GM23338 (cell line): ENCODE measurements around the gene MRGPRF. TPM values are rescaled to one million over a fixed set of nuclear protein-coding genes. Genes with fewer than 3 reads are reported as not detected.

Experiments used
- ATAC-seq: fragments of 200-7000 bp; cut with Tn5 transposase; 3 replicates; pipeline ENCODE4 v1.9.1; 2020
- DNase-seq: peaks from one replicate; pipeline ENCODE4 v3.0.0-alpha.2; 2015; ENCODE audit warnings: low spot score
- H2AFZ ChIP-seq: fragments of 200-600 bp; sonication (generic); 2 replicates; pipeline ENCODE4 v1.8.0; 2016; ENCODE audit warnings: antibody characterized with exemption, mild to moderate bottlenecking, moderate library complexity
- H3F3A ChIP-seq: fragments of 200-600 bp; sonication (generic); replicated peaks from 2 replicates; pipeline ENCODE4 v1.8.0; 2017; ENCODE audit warnings: antibody characterized with exemption, mixed run types, low read depth
- H3K27ac ChIP-seq: fragments of 200-600 bp; sonication (generic); 2 replicates; pipeline ENCODE4 v1.6.1; 2016; ENCODE audit warnings: low read depth
- H3K27me3 ChIP-seq: fragments of 200-600 bp; sonication (generic); 2 replicates; pipeline ENCODE4 v1.8.0; 2016; ENCODE audit warnings: mild to moderate bottlenecking, mixed run types, moderate library complexity; ENCODE audit not compliant: insufficient read depth
- H3K36me3 ChIP-seq: fragments of 200-600 bp; sonication (generic); 2 replicates; pipeline ENCODE4 v1.8.0; 2016; ENCODE audit warnings: mild to moderate bottlenecking; ENCODE audit not compliant: insufficient read depth
- H3K4me1 ChIP-seq: fragments of 200-600 bp; sonication (generic); 2 replicates; pipeline ENCODE4 v1.8.0; 2016; ENCODE audit warnings: mild to moderate bottlenecking, moderate library complexity; ENCODE audit not compliant: insufficient read depth
- H3K4me2 ChIP-seq: fragments of 200-600 bp; sonication (generic); 2 replicates; pipeline ENCODE4 v1.7.1; 2017; ENCODE audit warnings: mixed run types
- H3K4me3 ChIP-seq: fragments of 200-600 bp; sonication (generic); 2 replicates; pipeline ENCODE4 v1.6.1; 2016; ENCODE audit warnings: mixed run types
- H3K79me2 ChIP-seq: fragments of 200-600 bp; sonication (generic); replicated peaks from 2 replicates; pipeline ENCODE4 v1.8.0; 2017; ENCODE audit warnings: mild to moderate bottlenecking; ENCODE audit not compliant: insufficient read depth
- H3K9me2 ChIP-seq: fragments of 200-600 bp; sonication (generic); 2 replicates; pipeline ENCODE4 v1.8.0; 2017; ENCODE audit not compliant: insufficient read depth
- H4K20me1 ChIP-seq: fragments of 200-600 bp; sonication (generic); replicated peaks from 2 replicates; pipeline ENCODE4 v1.8.0; 2017; ENCODE audit warnings: mild to moderate bottlenecking; ENCODE audit not compliant: insufficient read depth
- H3K27ac Mint-ChIP-seq: 2 replicates; pipeline ENCODE4 v1.8.0; 2020; ENCODE audit warnings: inconsistent platforms, mild to moderate bottlenecking, moderate library complexity, mixed read lengths
- H3K27me3 Mint-ChIP-seq: 3 replicates; pipeline ENCODE4 v1.8.0; 2022; ENCODE audit warnings: low read depth, mild to moderate bottlenecking, moderate library complexity, mixed read lengths, inconsistent platforms; ENCODE audit not compliant: insufficient read depth, poor library complexity
- H3K36me3 Mint-ChIP-seq: 3 replicates; pipeline ENCODE4 v1.8.0; 2021; ENCODE audit warnings: low read depth, mild to moderate bottlenecking, inconsistent platforms, moderate library complexity, mixed read lengths
- H3K4me1 Mint-ChIP-seq: 3 replicates; pipeline ENCODE4 v1.8.0; 2020; ENCODE audit warnings: mild to moderate bottlenecking, inconsistent platforms, mixed read lengths
- H3K4me3 Mint-ChIP-seq: 3 replicates; pipeline ENCODE4 v1.8.0; 2021; ENCODE audit warnings: moderate library complexity, mild to moderate bottlenecking, inconsistent platforms, mixed read lengths
- H3K9me3 Mint-ChIP-seq: 3 replicates; pipeline ENCODE4 v1.8.0; 2020; ENCODE audit warnings: moderate library complexity, mild to moderate bottlenecking, inconsistent platforms, mixed read lengths
- CREB1 ChIP-seq: fragments of 250-450 bp; sonication (Bioruptor Pico); IDR thresholded peaks from 2 replicates; pipeline ENCODE4 v1.5.0; 2020; ENCODE audit warnings: low read depth, mild to moderate bottlenecking, moderate library complexity
- ETS1 ChIP-seq: IDR thresholded peaks from 2 replicates; pipeline ENCODE4 v1.6.1; 2016; ENCODE audit warnings: antibody characterized with exemption
- EZH2phosphoT487 ChIP-seq: fragments of 200-600 bp; sonication (generic); IDR thresholded peaks from one replicate; pipeline ENCODE4 v1.8.1; 2018; ENCODE audit warnings: antibody characterized with exemption; ENCODE audit not compliant: unreplicated experiment
- JUNB ChIP-seq: IDR thresholded peaks from one replicate; pipeline ENCODE4 v1.6.1; 2016; ENCODE audit warnings: antibody characterized with exemption; ENCODE audit not compliant: unreplicated experiment
- NANOG ChIP-seq: IDR thresholded peaks from 2 replicates; pipeline ENCODE4 v1.6.1; 2016; ENCODE audit warnings: antibody characterized with exemption, borderline replicate concordance
- POLR2AphosphoS5 ChIP-seq: IDR thresholded peaks from 2 replicates; pipeline ENCODE4 v1.6.1; 2016; ENCODE audit warnings: antibody characterized with exemption, low read depth
- REST ChIP-seq: IDR thresholded peaks from one replicate; pipeline ENCODE4 v1.6.1; 2018; ENCODE audit warnings: antibody characterized with exemption; ENCODE audit not compliant: unreplicated experiment
- STAT1 ChIP-seq: IDR thresholded peaks from one replicate; pipeline ENCODE4 v1.6.1; 2016; ENCODE audit warnings: antibody characterized with exemption; ENCODE audit not compliant: unreplicated experiment
- ZNF331 ChIP-seq: fragments of 250-450 bp; sonication (Bioruptor Pico); IDR thresholded peaks from 2 replicates; pipeline ENCODE4 v1.5.0; 2020; ENCODE audit warnings: low read depth, mild to moderate bottlenecking, moderate library complexity
- ZNF462 ChIP-seq: fragments of 250-450 bp; sonication (Bioruptor Pico); IDR thresholded peaks from 2 replicates; pipeline ENCODE4 v1.5.0; 2020; ENCODE audit warnings: mild to moderate bottlenecking, moderate library complexity
- polyA plus RNA-seq: library from polyadenylated mRNA; unstranded; fragments of >200 nt; fragmentation: Nextera tagmentation; extraction: Ambion mirVana; gene quantifications from 2 replicates; pipeline ENCODE4 v1.2.1, GENCODE V29; 2016
- total RNA-seq: library from RNA; depleted of rRNA; stranded (reverse); fragments of >200 nt; shearing (Covaris generic); gene quantifications from 2 replicates; pipeline ENCODE4 v1.2.3, GENCODE V29; 2014

MRGPRF gene
- total and polyA plus RNA-seq, 2 experiments from 2014 or later, result 3.3 to 9.0 TPM

GRCh38 chr11:68966894-68967780, 45.9 kb downstream of the MRGPRF start:
- Histone ChIP-seq H3K27me3 (no peaks in the 10 kb centered on the region), H3F3A (no peaks in the 10 kb centered on the region), H3K79me2 (no peaks in the 10 kb centered on the region), H3K4me1 (no peaks in the 10 kb centered on the region), H4K20me1 (no peaks in the 10 kb centered on the region), H3K36me3 (no peaks in the 10 kb centered on the region), H3K9me2 (0 out of 2 replicates have a peak, but pooled peaks cover 3% of the 10 kb centered on the region), H2AFZ (no peak overlapping the region), H3K27ac (no peak overlapping the region), H3K4me2 (no peak overlapping the region), H3K4me3 (no peak overlapping the region)
- DNase-seq (no peak), ATAC-seq (no peak)
- H3K36me3 Mint-ChIP-seq, result no peaks in the 10 kb centered on the region
- peaks cover 8% of the 10 kb centered on the region for H3K27me3 Mint-ChIP-seq
- H3K27ac Mint-ChIP-seq, result no peak overlapping the region
- no peaks in the 10 kb centered on the region; the same call in 1 of the 3 replicates for H3K9me3 Mint-ChIP-seq
- H3K4me1 Mint-ChIP-seq, result peaks cover 5% of the 10 kb centered on the region; the same call in 2 of the 3 replicates
- no peak for TF ChIP-seq REST
- no peak for TF ChIP-seq ZNF462 (CRISPR knock-in tag)
- no peak for TF ChIP-seq STAT1
- TF ChIP-seq JUNB, result no peak
- no peak for TF ChIP-seq NANOG
- no peak for TF ChIP-seq EZH2phosphoT487
- TF ChIP-seq ZNF331, result no peak
- no peak for TF ChIP-seq CREB1 (CRISPR knock-in tag)
- no peak for TF ChIP-seq ETS1
- TF ChIP-seq POLR2AphosphoS5, result no peak
- no peak overlapping the region for H3K4me3 Mint-ChIP-seq
